K562 (cell line): ENCODE measurements around the gene TMEM116. TPM values are rescaled to one million over a fixed set of nuclear protein-coding genes. Genes with fewer than 3 reads are reported as not detected.
"Not testable (repeated sequence)": the region's sequence is repeated elsewhere in the genome, so short reads cannot be mapped to it uniquely, and the experiment has no call there.

Experiments used
- ATAC-seq: fragments of 200-7000 bp; cut with Tn5 transposase; 3 replicates; pipeline ENCODE4 v1.9.1; 2020; ENCODE audit warnings: moderate library complexity
- BruUV-seq: library from RNA; stranded (reverse); fragments of 400-500 nt; replicated peaks from 2 replicates; lab custom pipeline; 2021; lab: Mats Ljungman, UMichigan
- CTCF ChIA-PET: fragments of 300-600 bp; formaldehyde crosslinking; extraction: SDS; loops from one replicate; lab custom pipeline; 2021; ENCODE audit warnings: low intra/inter-chr PET ratio; lab: Yijun Ruan, JAX
- POLR2A ChIA-PET: fragments of 300-600, 350-650 bp; sonication (Branson Sonifier 250); formaldehyde crosslinking; extraction: SDS; loops from one replicate; lab custom pipeline; 2021; ENCODE audit warnings: antibody characterized with exemption, inconsistent platforms; lab: Yijun Ruan, JAX
- DNase-seq, 4 experiments: peaks; one replicate each; pipeline versions ENCODE4 v3.0.0 to v3.0.0-alpha.2; 2011 to 2018; ENCODE audit warnings: low spot score in 3 of 4, mixed read lengths in 3 of 4; ENCODE audit errors: extremely low read depth in 1 of 4
- FAIRE-seq: peaks from 2 replicates; lab custom pipeline; 2011; peaks lifted over from hg19 to GRCh38; lab: Jason Lieb, UNC
- H2AFZ ChIP-seq: 2 replicates; pipeline ENCODE4 v1.6.0; 2011; ENCODE audit warnings: low read depth, low read length, control low read depth, inconsistent platforms
- H3K27ac ChIP-seq: fragments of 200-600 bp; 3 replicates; pipeline ENCODE4 v1.8.0; 2011; ENCODE audit warnings: low read depth, mild to moderate bottlenecking, control low read depth, inconsistent platforms, low read length, moderate library complexity, mixed read lengths; ENCODE audit errors: extremely low read depth
- H3K27me3 ChIP-seq, 2 experiments: fragments of 300-600 bp in 1 of 2; 2 replicates in 1 of 2; 3 replicates in 1 of 2; pipeline versions ENCODE4 v1.6.0 to v1.8.0; 2011; ENCODE audit warnings: inconsistent platforms in 2 of 2, low read length in 2 of 2, mild to moderate bottlenecking in 1 of 2, mixed read lengths in 1 of 2, moderate library complexity in 1 of 2; ENCODE audit not compliant: control insufficient read depth in 2 of 2, insufficient read depth in 2 of 2
- H3K36me3 ChIP-seq: fragments of 300-600 bp; 3 replicates; pipeline ENCODE4 v1.8.0; 2011; ENCODE audit warnings: mild to moderate bottlenecking, low read length, inconsistent platforms; ENCODE audit not compliant: control insufficient read depth, insufficient read depth
- H3K4me1 ChIP-seq, 2 experiments: fragments of 200-600 bp in 1 of 2; replicated peaks in 1 of 2; 2 replicates in 1 of 2; 3 replicates in 1 of 2; pipeline versions ENCODE4 v1.5.1 to v1.8.0; 2011; ENCODE audit warnings: inconsistent platforms in 2 of 2, low read length in 2 of 2, mild to moderate bottlenecking in 1 of 2, mixed read lengths in 1 of 2, moderate library complexity in 1 of 2; ENCODE audit not compliant: control insufficient read depth in 2 of 2, insufficient read depth in 2 of 2
- H3K4me2 ChIP-seq: 2 replicates; pipeline ENCODE4 v1.6.1; 2011; ENCODE audit warnings: low read length, control low read depth, inconsistent platforms, mixed read lengths; ENCODE audit not compliant: insufficient read depth
- H3K4me3 ChIP-seq: fragments of 200-600 bp; sonication (generic), shearing (Covaris generic); 2 replicates; pipeline ENCODE4 v1.5.1; 2016; ENCODE audit warnings: control low read depth, inconsistent platforms
- H3K79me2 ChIP-seq: fragments of 200-600 bp; 3 replicates; pipeline ENCODE4 v1.8.0; 2011; ENCODE audit warnings: low read length, inconsistent platforms; ENCODE audit not compliant: control insufficient read depth, insufficient read depth
- H3K9ac ChIP-seq, 2 experiments: 2 replicates each; pipeline versions ENCODE4 v1.6.0 to v1.6.1; 2011; ENCODE audit warnings: low read depth in 2 of 2, low read length in 2 of 2, control low read depth in 1 of 2, inconsistent platforms in 1 of 2, mild to moderate bottlenecking in 1 of 2, mixed read lengths in 1 of 2; ENCODE audit not compliant: insufficient read depth in 1 of 2
- H3K9me1 ChIP-seq: one replicate; pipeline ENCODE4 v1.6.0; 2011; ENCODE audit warnings: inconsistent platforms, mild to moderate bottlenecking, low read length, moderate library complexity; ENCODE audit not compliant: control insufficient read depth, insufficient read depth
- H3K9me3 ChIP-seq: replicated peaks from 2 replicates; pipeline ENCODE4 v1.5.1; 2011; ENCODE audit warnings: low read depth, low read length, inconsistent platforms; ENCODE audit not compliant: control insufficient read depth, insufficient read depth
- H4K20me1 ChIP-seq: replicated peaks from 2 replicates; pipeline ENCODE4 v1.6.1; 2011; ENCODE audit warnings: low read length, inconsistent platforms, mixed read lengths; ENCODE audit not compliant: control insufficient read depth, insufficient read depth
- ADNP ChIP-seq: fragments of 200-800 bp; sonication (Bioruptor generic); IDR thresholded peaks from 2 replicates; pipeline ENCODE4 v1.6.1; 2016; ENCODE audit warnings: missing genetic modification characterization, missing compliant biosample characterization
- ARID1B ChIP-seq: fragments of 450-650 bp; IDR thresholded peaks from 2 replicates; pipeline ENCODE4 v1.6.1; 2016; ENCODE audit warnings: antibody characterized with exemption, mild to moderate bottlenecking, inconsistent platforms
- ATF3 ChIP-seq, 2 experiments: fragments of 450-650 bp in 1 of 2; sonication (generic) in 1 of 2; formaldehyde crosslinking in 1 of 2; IDR thresholded peaks in 1 of 2; conservative IDR thresholded peaks in 1 of 2; 2 replicates each; pipeline versions ENCODE4 v1.6.1 to v1.8.1; 2016 to 2023; ENCODE audit warnings: mild to moderate bottlenecking in 2 of 2, moderate library complexity in 2 of 2, inconsistent platforms in 1 of 2, missing genetic modification reagents in 1 of 2
- CC2D1A ChIP-seq: fragments of 450-650 bp; IDR thresholded peaks from 2 replicates; pipeline ENCODE4 v1.6.1; 2017; ENCODE audit warnings: mild to moderate bottlenecking
- DPF2 ChIP-seq: fragments of 450-650 bp; IDR thresholded peaks from 2 replicates; pipeline ENCODE4 v1.6.1; 2016
- FOSL1 ChIP-seq: fragments of 200-800 bp; sonication (Bioruptor generic); conservative IDR thresholded peaks from 2 replicates; pipeline ENCODE4 v1.6.1; 2016; ENCODE audit warnings: missing genetic modification characterization, missing compliant biosample characterization
- JUND ChIP-seq, 2 experiments: IDR thresholded peaks; 2 replicates in 1 of 2; 3 replicates in 1 of 2; pipeline ENCODE4 v1.6.1; 2011; ENCODE audit warnings: borderline replicate concordance in 2 of 2, low read depth in 2 of 2, low read length in 2 of 2, improper control_type of control experiment in 1 of 2, missing biosample characterization in 1 of 2, missing genetic modification characterization in 1 of 2, missing genetic modification reagents in 1 of 2
- NR2C1 ChIP-seq, 2 experiments: fragments of 450-650 bp; IDR thresholded peaks; 2 replicates each; pipeline ENCODE4 v1.6.1; 2017; ENCODE audit warnings: mild to moderate bottlenecking in 2 of 2, antibody characterized with exemption in 1 of 2, inconsistent platforms in 1 of 2, missing compliant biosample characterization in 1 of 2, missing genetic modification characterization in 1 of 2
- NR2C2 ChIP-seq, 2 experiments: fragments of 200-800 bp in 1 of 2; sonication (Bioruptor generic) in 1 of 2; sonication (generic) in 1 of 2; formaldehyde crosslinking in 1 of 2; IDR thresholded peaks; 2 replicates each; pipeline versions ENCODE4 v1.6.1 to v1.8.0; 2016 to 2022; ENCODE audit warnings: mild to moderate bottlenecking in 1 of 2, missing compliant biosample characterization in 1 of 2, missing genetic modification characterization in 1 of 2, missing genetic modification reagents in 1 of 2
- ZBTB40 ChIP-seq, 2 experiments: fragments of 450-650 bp in 1 of 2; sonication (generic) in 1 of 2; formaldehyde crosslinking in 1 of 2; IDR thresholded peaks; 2 replicates each; pipeline versions ENCODE4 v1.7.1 to v1.9.0; 2016 to 2022; ENCODE audit warnings: inconsistent platforms in 1 of 2, mild to moderate bottlenecking in 1 of 2, missing genetic modification reagents in 1 of 2
- WGBS: fragments of 100-300 bp; shearing (Covaris generic); methylation state at CpG from one replicate; pipeline ENCODE4 v1.1.6; 2016; ENCODE audit warnings: low coverage, mixed read lengths; ENCODE audit not compliant: insufficient coverage; ENCODE audit errors: missing lambda C conversion rate; 5-methylcytosine and 5-hydroxymethylcytosine counted together
- in situ Hi-C: fragments of 300-500 bp; cut with MboI; formaldehyde crosslinking; loops from 4 replicates; pipeline ENCODE4 v1.15.0; 2018; ENCODE audit warnings: inconsistent platforms, mixed read lengths
- intact Hi-C: fragments of 100-400 bp; cut with micrococcal nuclease; formaldehyde crosslinking; loops from 2 replicates; pipeline ENCODE4 v1.14.2; 2022
- polyA plus RNA-seq, 8 experiments: library from polyadenylated mRNA; depleted of rRNA in 4 of 8; stranded (reverse) in 5 of 8; unstranded in 3 of 8; fragments of >200 nt; fragmentation: Nextera tagmentation in 2 of 8; fragmentation: Illumina TruSeq in 1 of 8; extraction: Ambion mirVana in 2 of 8; extraction: Trizol in 1 of 8; gene quantifications; 2 replicates each; pipeline versions ENCODE4 v1.2.1 to v1.2.3, GENCODE V29; 2011 to 2014; ENCODE audit warnings: inconsistent platforms in 1 of 8, missing spikeins in 1 of 8
- total RNA-seq, 7 experiments: library from RNA; depleted of rRNA in 6 of 7; stranded (reverse); fragments of >200 nt in 6 of 7; fragmentation: Illumina TruSeq in 2 of 7; extraction: Trizol in 2 of 7; gene quantifications; 2 replicates each; pipeline versions ENCODE4 v1.2.1 to v1.2.3, GENCODE V29; 2011 to 2021; ENCODE audit warnings: low replicate concordance in 1 of 7

Gene TMEM116
- total and polyA plus RNA-seq, 9 of the 15 experiments (the other 6 are each of a cell fraction or from before 2014, with no cell fraction given): 5.2 to 78.6 (median 13.9) TPM

DNA sequence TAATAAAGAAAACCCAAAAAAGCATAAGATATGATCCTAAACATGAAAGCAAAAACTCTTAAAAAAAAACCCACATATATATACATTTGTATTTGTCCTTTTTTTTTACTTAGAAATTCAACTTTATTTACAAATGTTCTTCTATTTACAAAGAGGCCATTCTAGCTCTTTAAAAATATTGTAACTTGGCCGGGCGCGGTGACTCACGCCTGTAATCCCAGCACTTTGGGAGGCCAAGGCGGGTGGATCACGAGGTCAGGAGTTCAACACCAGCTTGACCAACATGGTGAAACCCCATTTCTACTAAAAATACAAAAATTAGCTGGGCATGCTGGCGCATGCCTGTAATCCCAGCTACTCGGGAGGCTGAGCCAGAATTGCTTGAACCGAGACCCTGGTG, 13.8 kb downstream of the TMEM116 start:
- H3K4me3 ChIP-seq; H3K27me3 ChIP-seq; CTCF ChIA-PET; H3K27ac ChIP-seq; H3K4me2 ChIP-seq; DNase-seq; H3K36me3 ChIP-seq; FAIRE-seq; H3K9me3 ChIP-seq; intact Hi-C loops; H4K20me1 ChIP-seq; BruUV-seq; in situ Hi-C loops; H3K4me1 ChIP-seq; H3K9me1 ChIP-seq; TF ChIP-seq ATF3 (CRISPR knock-in tag; conservative IDR thresholded peaks at IDR 0.05); NR2C2 (CRISPR knock-in tag; IDR thresholded peaks at IDR 0.05); NR2C1 (IDR thresholded peaks at IDR 0.05); JUND (tag; IDR thresholded peaks at IDR 0.05; ENCODE audit: borderline replicate concordance, low read depth, low read length): not testable (repeated sequence)
- H2AFZ ChIP-seq: peak overlapping the region; percentile 10; the same call in 1 of the 2 replicates
- H3K9ac ChIP-seq: peak overlapping the region in 1 of 2 experiments; percentile 14; a peak in 1 of 4 replicates
- peak; percentile 21; the same call in 1 of the 3 replicates for ATAC-seq
- POLR2A ChIA-PET: interaction anchor here (0.6 to 2.0 kb wide), 3 partner anchors 9 to 1610 kb away, joined by 3 to 10 read pairs (median 3); no protein-coding TSS in a partner anchor
- H3K79me2 ChIP-seq: peaks cover 11% of the 10 kb centered on the region
- 41% methylated on average over 9 of the region's 9 CpGs for WGBS
- TF ChIP-seq ATF3 (IDR thresholded peaks at IDR 0.05) (peak; percentile 72), NR2C2 (tag; IDR thresholded peaks at IDR 0.05) (0 out of 2 replicates have a peak, but pooled peaks have one; percentile 16), NR2C1 (tag; IDR thresholded peaks at IDR 0.05) (peak; percentile 45; the same call in 1 of the 2 replicates), ARID1B (peak; percentile 39), ADNP (tag) (peak; percentile 87), CC2D1A (0 out of 2 replicates have a peak, but pooled peaks have one; percentile 45), ZBTB40 (IDR thresholded peaks at IDR 0.05) (peak; percentile 79), ZBTB40 (CRISPR knock-in tag; IDR thresholded peaks at IDR 0.05) (peak; percentile 41; the same call in 1 of the 2 replicates), FOSL1 (tag) (peak; percentile 60), DPF2 (0 out of 2 replicates have a peak, but pooled peaks have one; percentile 55), JUND (IDR thresholded peaks at IDR 0.05; ENCODE audit: borderline replicate concordance, low read depth, low read length) (peak; percentile 44)
